Muscle layer of colon (tissue), 2 donors: Measurements from ENCODE around the gene IDH1.
"Not testable (repeated sequence)": the region's sequence is repeated elsewhere in the genome, so short reads cannot be mapped to it uniquely, and the experiment has no call there.

ENCODE experiments used
- H3K27ac ChIP-seq: one replicate; pipeline ENCODE4 v1.7.0; 2013; ENCODE audit warnings: low read depth, mild to moderate bottlenecking, low read length, moderate library complexity
- H3K27me3 ChIP-seq, 2 donors: one replicate each; pipeline ENCODE4 v1.7.0; 2013; ENCODE audit warnings: low read length in 2 of 2, mild to moderate bottlenecking in 2 of 2; ENCODE audit not compliant: insufficient read depth in 2 of 2, control insufficient read depth in 1 of 2
- H3K36me3 ChIP-seq: one replicate; pipeline ENCODE4 v1.7.0; 2013; ENCODE audit warnings: mild to moderate bottlenecking, low read length; ENCODE audit not compliant: insufficient read depth
- H3K4me1 ChIP-seq: one replicate; pipeline ENCODE4 v1.7.0; 2013; ENCODE audit warnings: mild to moderate bottlenecking, low read length; ENCODE audit not compliant: insufficient read depth
- H3K4me3 ChIP-seq, 2 donors: one replicate each; pipeline ENCODE4 v1.7.0; 2013; ENCODE audit warnings: low read length in 2 of 2, low read depth in 1 of 2, mild to moderate bottlenecking in 1 of 2, moderate library complexity in 1 of 2
- H3K9ac ChIP-seq: one replicate; pipeline ENCODE4 v1.7.0; 2013; ENCODE audit warnings: low read length
- H3K9me3 ChIP-seq: one replicate; pipeline ENCODE4 v1.7.0; 2013; ENCODE audit warnings: mild to moderate bottlenecking, low read length
- donor health status: abdominal sarcoma.
- donor health status: Adenocarcinoma of cecum.

IDH1 gene

DNA sequence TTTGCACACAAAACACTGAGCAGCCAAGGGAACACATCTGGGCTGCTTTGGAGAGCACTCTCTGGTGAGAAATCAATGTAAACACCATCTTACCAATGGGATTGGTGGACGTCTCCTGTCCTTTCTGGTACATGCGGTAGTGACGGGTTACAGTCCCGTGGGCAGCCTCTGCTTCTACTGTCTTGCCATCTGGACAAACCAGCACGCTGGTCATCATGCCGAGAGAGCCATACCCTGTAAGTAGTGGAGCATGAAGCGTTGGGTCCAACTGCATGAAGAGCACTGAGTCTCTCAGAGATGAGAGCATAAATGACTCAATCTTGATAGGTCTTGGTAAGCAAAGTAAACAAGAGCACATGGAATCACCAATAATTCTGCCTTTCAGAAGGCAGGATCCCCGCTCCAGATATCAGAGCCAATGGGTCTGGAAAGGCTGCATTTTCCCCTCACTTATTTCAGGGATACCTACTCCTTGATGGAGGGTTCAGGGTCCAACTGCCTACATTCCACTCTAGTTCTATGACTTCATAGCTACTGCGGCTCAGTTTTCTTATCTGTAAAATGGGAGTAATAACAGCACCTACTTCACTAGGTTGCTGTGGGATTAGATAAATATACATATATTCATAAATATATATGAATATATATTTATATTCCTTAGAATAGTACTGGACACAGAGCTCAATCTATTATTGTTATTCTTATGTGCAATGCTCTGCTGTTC is 14.9 kb downstream of the IDH1 start:
- no peak overlapping the region for H3K27ac ChIP-seq
- H3K36me3 ChIP-seq, result peaks cover 45% of the 10 kb centered on the region

GRCh38 chr2:208235860-208236259 is 19.0 kb downstream of the IDH1 start:
- Histone ChIP-seq H3K27ac (no peak overlapping the region), H3K9ac (no peak overlapping the region), H3K4me3 (no peak overlapping the region), H3K4me1 (no peaks in the 10 kb centered on the region), H3K9me3 (no peaks in the 10 kb centered on the region), H3K27me3 (no peaks in the 10 kb centered on the region), H3K36me3 (peaks cover 24% of the 10 kb centered on the region)

More for the DNA sequence above, 14.9 kb downstream of the IDH1 start:
- no peaks in the 10 kb centered on the region for H3K9me3 ChIP-seq
- H3K9ac ChIP-seq, result no peak overlapping the region
- H3K4me1 ChIP-seq, result no peaks in the 10 kb centered on the region
- no peak overlapping the region for H3K4me3 ChIP-seq
- H3K27me3 ChIP-seq, result no peaks in the 10 kb centered on the region

GRCh38 chr2:208234786-208235185 is 20.1 kb downstream of the IDH1 start:
- Histone ChIP-seq H3K4me3 (no peak overlapping the region), H3K9me3 (no peaks in the 10 kb centered on the region), H3K4me1 (no peaks in the 10 kb centered on the region), H3K9ac (no peak overlapping the region), H3K36me3 (peaks cover 21% of the 10 kb centered on the region), H3K27ac (no peak overlapping the region), H3K27me3 (no peaks in the 10 kb centered on the region)

DNA sequence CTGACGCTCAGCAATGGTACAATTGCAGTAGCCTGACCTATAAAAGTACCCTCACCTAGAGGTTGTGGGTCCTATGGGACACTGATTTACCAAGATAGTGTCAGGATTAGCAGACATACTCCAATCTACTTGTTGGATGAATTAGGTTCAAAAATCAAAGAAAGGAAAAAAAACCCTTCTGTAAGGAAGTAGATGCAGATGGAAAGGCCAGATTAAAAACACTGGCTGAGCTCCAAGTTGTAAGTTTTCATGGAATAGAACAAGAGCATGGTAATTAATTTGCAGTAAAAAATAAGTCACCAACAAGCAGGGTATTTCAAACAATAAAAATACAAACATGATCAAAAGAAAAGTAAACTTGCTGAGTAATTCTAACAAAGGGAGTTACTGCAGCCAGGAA is 26.4 kb downstream of the IDH1 start:
- Histone ChIP-seq H3K36me3 (no peaks in the 10 kb centered on the region), H3K9ac (no peak overlapping the region), H3K4me1 (no peaks in the 10 kb centered on the region), H3K9me3 (no peaks in the 10 kb centered on the region), H3K27ac (no peak overlapping the region), H3K4me3 (no peak overlapping the region), H3K27me3 (no peaks in the 10 kb centered on the region)

DNA sequence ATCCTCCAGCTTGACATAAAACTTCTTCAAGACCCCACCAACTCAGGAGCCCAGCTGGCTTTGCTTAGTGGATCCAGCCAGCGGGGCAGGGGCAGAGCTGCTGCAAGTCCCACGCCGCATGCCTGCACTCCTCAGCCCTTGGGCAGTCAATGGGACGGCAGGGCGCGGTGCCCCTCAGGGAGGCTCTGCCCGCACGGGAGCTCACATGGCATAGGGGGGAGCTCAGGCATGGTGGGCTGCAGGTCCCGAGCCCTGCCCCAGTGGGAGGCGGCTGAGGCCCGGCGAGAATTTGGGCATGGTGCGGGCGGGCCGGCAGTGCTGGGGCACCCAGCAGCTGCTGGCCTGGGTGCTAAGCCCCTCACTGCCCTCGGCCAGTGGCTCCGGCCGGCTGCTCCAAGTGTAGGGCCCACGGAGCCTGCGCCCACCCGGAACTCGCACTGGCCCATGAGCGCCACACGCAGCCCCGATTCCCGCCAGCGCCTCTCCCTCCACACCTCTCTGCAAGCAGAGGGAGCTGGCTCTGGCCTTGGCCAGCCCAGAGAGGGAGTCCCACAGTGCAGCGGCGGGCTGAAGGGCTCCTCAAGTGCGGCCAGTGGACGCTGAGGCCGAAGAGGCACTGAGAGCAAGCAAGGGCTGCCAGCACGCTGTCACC is 27.2 kb downstream of the IDH1 start:
- Histone ChIP-seq H3K9ac (no peak overlapping the region), H3K4me3 (no peak overlapping the region), H3K36me3 (no peaks in the 10 kb centered on the region), H3K27me3 (no peaks in the 10 kb centered on the region), H3K9me3 (no peaks in the 10 kb centered on the region), H3K4me1 (no peaks in the 10 kb centered on the region), H3K27ac (no peak overlapping the region)

DNA sequence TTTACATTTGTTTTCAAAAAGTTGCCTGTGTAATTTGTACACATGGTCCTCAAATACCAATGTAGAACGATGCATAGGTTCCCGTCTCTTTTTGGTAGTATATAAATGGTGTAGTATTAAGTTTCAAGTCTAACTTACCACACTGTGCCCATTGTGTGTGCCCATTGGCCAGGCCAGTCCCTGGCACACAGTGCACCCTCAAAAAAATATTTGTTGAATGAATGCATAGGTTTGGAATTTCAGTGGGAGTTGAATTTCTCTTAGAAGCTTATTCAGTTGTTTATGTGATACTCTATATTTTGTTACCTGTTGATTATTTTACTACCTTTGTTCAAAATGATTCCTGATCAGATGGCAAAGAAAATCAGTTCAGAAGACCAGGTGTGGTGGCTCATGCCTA is 30.1 kb downstream of the IDH1 start:
- Histone ChIP-seq H3K36me3 (no peaks in the 10 kb centered on the region), H3K9me3 (no peaks in the 10 kb centered on the region), H3K9ac (no peak overlapping the region), H3K27me3 (no peaks in the 10 kb centered on the region), H3K4me3 (no peak overlapping the region), H3K4me1 (no peaks in the 10 kb centered on the region), H3K27ac (no peak overlapping the region)

DNA sequence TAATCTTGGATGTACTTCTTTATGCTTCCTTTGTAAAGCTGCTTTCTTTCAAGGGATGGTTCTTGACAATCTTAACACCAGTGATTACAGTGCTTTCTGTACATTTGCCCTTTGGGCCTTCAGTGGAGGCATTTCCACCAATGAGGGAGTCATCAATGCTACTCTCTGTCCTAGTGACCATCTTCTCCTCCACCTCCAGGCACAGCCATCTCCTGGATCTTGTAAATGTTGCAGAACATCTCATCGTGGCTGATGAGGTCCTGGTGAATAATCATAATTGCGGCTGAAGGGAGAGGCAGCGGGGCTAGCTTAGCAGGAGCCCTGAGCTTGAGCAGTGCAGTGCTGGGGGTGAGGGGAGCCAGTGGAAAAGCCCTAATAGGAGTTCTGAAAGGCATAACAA is 32.5 kb downstream of the IDH1 start:
- no peak overlapping the region for H3K27ac ChIP-seq
- no peak overlapping the region for H3K9ac ChIP-seq
- H3K4me1 ChIP-seq, result no peaks in the 10 kb centered on the region
- H3K27me3 ChIP-seq, result no peaks in the 10 kb centered on the region
- H3K36me3 ChIP-seq, result no peaks in the 10 kb centered on the region
- no peak overlapping the region for H3K4me3 ChIP-seq
- H3K9me3 ChIP-seq, result no peaks in the 10 kb centered on the region

DNA sequence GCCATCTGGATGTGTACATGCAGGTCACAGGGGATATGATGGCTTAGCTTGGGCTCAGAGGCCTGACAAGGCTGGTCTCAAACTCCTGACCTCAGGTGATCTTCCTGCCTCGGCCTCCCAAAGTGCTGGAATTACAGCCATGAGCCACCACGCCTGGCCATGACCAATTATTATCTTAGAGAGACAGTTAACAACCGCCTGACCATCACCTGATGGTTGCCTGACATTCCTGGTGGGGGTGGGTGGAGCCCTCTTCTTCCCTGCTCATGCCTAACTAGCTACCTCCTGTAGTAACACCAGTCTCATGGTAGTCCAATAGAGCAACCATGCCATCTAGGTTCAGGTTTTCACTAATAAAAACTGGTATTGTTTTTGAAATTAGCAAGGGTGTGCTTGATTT is 33.0 kb downstream of the IDH1 start:
- not testable (repeated sequence) for H3K9ac ChIP-seq, H3K4me1 ChIP-seq, H3K9me3 ChIP-seq, H3K4me3 ChIP-seq, H3K27ac ChIP-seq, H3K27me3 ChIP-seq, H3K36me3 ChIP-seq

- Histone ChIP-seq H3K9ac (no peak overlapping the region), H3K27ac (no peak overlapping the region), H3K36me3 (no peaks in the 10 kb centered on the region), H3K4me1 (no peaks in the 10 kb centered on the region), H3K4me3 (no peak overlapping the region), H3K27me3 (no peaks in the 10 kb centered on the region), H3K9me3 (no peaks in the 10 kb centered on the region)
Observed at GRCh38 chr2:208210688-208211451, 44.0 kb downstream of the IDH1 start.

- Histone ChIP-seq H3K9me3 (no peaks in the 10 kb centered on the region), H3K27me3 (no peaks in the 10 kb centered on the region), H3K9ac (no peak overlapping the region), H3K4me1 (no peaks in the 10 kb centered on the region), H3K27ac (no peak overlapping the region), H3K36me3 (no peaks in the 10 kb centered on the region), H3K4me3 (no peak overlapping the region)
Observed at GRCh38 chr2:208208335-208209085, 46.4 kb downstream of the IDH1 start.

DNA sequence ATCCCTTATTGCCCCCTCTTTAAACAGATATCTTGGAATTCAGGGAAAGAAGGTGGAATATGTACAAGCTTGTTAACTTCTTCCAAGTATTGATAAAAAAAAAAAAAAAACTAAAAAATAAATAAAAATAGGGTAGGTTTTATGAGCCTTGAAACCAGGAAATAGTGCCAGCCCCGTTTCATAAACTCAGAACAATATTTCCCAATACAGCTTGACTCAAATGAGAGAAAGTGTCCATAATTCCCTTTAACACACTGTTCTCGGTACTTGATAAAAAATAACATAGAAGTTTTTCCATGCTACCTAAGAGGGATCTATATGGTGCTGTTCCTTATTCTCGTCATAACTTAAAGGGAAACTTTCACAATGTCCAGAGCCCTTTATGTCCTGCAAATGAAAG is 47.1 kb downstream of the IDH1 start:
- Histone ChIP-seq H3K9ac (no peak overlapping the region), H3K4me1 (no peaks in the 10 kb centered on the region), H3K36me3 (no peaks in the 10 kb centered on the region), H3K27me3 (no peaks in the 10 kb centered on the region), H3K27ac (no peak overlapping the region), H3K9me3 (no peaks in the 10 kb centered on the region), H3K4me3 (no peak overlapping the region)
